Natural killer cell (primary cell): Measurements from ENCODE around the gene LARGE1. TPM values are rescaled to one million over a fixed set of nuclear protein-coding genes. Genes with fewer than 3 reads are reported as not detected.

ENCODE experiments used
- ATAC-seq, 3 donors: fragments of 150-1000 bp in 2 of 3; fragments of 200-7000 bp in 1 of 3; cut with Tn5 transposase; 1 replicate in 1 of 3; 2 replicates in 2 of 3; pipeline ENCODE4 v1.10.0; 2021; ENCODE audit warnings: mild to moderate bottlenecking in 2 of 3, moderate library complexity in 2 of 3
- DNase-seq, 2 donors: peaks; one replicate each; pipeline versions ENCODE4 v3.0.0 to v3.0.0-alpha.2; 2013 to 2021; ENCODE audit warnings: mixed read lengths in 1 of 2
- H3K27ac ChIP-seq: one replicate; pipeline ENCODE4 v1.5.1; 2013; ENCODE audit warnings: mild to moderate bottlenecking, low read length
- H3K27me3 ChIP-seq: one replicate; pipeline ENCODE4 v1.6.1; 2013; ENCODE audit warnings: low read length; ENCODE audit not compliant: control insufficient read depth, insufficient read depth
- H3K36me3 ChIP-seq: one replicate; pipeline ENCODE4 v1.6.1; 2013; ENCODE audit warnings: low read length; ENCODE audit not compliant: control insufficient read depth, insufficient read depth
- H3K4me1 ChIP-seq: one replicate; pipeline ENCODE4 v1.6.1; 2013; ENCODE audit warnings: low read length; ENCODE audit not compliant: control insufficient read depth, insufficient read depth
- H3K4me3 ChIP-seq: one replicate; pipeline ENCODE4 v1.5.1; 2013; ENCODE audit warnings: low read length
- H3K9me3 ChIP-seq: one replicate; pipeline ENCODE4 v1.6.1; 2013; ENCODE audit warnings: low read length; ENCODE audit not compliant: control insufficient read depth, insufficient read depth
- H3K27ac Mint-ChIP-seq, 2 donors: one replicate each; pipeline ENCODE4 v1.8.0; 2022; ENCODE audit warnings: mild to moderate bottlenecking in 2 of 2, mixed read lengths in 2 of 2, moderate library complexity in 1 of 2
- H3K27me3 Mint-ChIP-seq, 2 donors: one replicate each; pipeline ENCODE4 v1.8.0; 2022; ENCODE audit warnings: low read depth in 2 of 2, mixed read lengths in 2 of 2
- H3K36me3 Mint-ChIP-seq: one replicate; pipeline ENCODE4 v1.8.0; 2022; ENCODE audit warnings: mixed read lengths
- H3K4me1 Mint-ChIP-seq, 2 donors: one replicate each; pipeline ENCODE4 v1.8.0; 2022; ENCODE audit warnings: mixed read lengths in 2 of 2
- H3K4me3 Mint-ChIP-seq: one replicate; pipeline ENCODE4 v1.8.0; 2022; ENCODE audit warnings: mild to moderate bottlenecking, moderate library complexity, mixed read lengths
- H3K9me3 Mint-ChIP-seq, 2 donors: one replicate each; pipeline ENCODE4 v1.8.0; 2022; ENCODE audit warnings: mixed read lengths in 2 of 2
- WGBS: methylation state at CpG from one replicate; pipeline ENCODE4 v1.1.7; 2013; ENCODE audit warnings: missing lambda C conversion rate; ENCODE audit not compliant: insufficient coverage; 5-methylcytosine and 5-hydroxymethylcytosine counted together
- intact Hi-C: fragments of 100-400 bp; cut with micrococcal nuclease; formaldehyde crosslinking; loops from one replicate; pipeline ENCODE4 v1.14.2; 2022
- total RNA-seq, 4 donors: library from RNA; stranded (reverse); fragments of 120-200 nt in 1 of 4; gene quantifications; one replicate each; pipeline versions ENCODE4 v1.2.3 to v1.2.4, GENCODE V29; 2013 to 2022
- TF ChIP-seq, protein P1 (sequence below): fragments of 200-600 bp; IDR thresholded peaks from one replicate; pipeline ENCODE4 v1.8.0; 2022; ENCODE audit warnings: antibody characterized with exemption

The LARGE1 gene
- total RNA-seq, 3 donors from 2014 or later (not counting 1 experiment from before 2014, with no cell fraction given), result 2.6 to 11.6 (median 4.1) TPM

DNA sequence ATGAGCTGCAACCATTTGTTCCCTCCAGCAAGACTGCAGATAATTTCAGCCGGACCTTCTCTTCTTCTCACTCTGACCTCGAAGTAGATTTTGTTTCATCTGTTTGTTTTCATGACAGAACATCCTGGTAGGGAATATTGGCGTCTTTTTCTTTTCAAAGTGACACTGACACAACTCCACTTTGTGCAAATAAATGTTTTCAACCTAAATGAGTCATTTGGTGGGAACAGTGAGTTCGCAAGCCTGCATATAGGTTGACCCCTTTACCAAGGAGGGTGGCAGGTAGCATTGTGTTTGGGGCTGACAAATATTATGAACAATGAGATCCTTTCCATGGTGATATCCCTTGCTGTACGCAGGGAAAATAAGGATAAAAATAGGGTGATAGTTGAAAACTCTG lies 55.0 kb downstream of the LARGE1 start:
- Histone ChIP-seq H3K4me3 (no peak overlapping the region), H3K4me1 (no peaks in the 10 kb centered on the region), H3K27me3 (no peaks in the 10 kb centered on the region), H3K9me3 (no peaks in the 10 kb centered on the region), H3K36me3 (no peaks in the 10 kb centered on the region), H3K27ac (no peak overlapping the region)
- Mint-ChIP-seq H3K4me1 (no peaks in the 10 kb centered on the region), H3K27ac (no peak overlapping the region), H3K36me3 (no peaks in the 10 kb centered on the region), H3K9me3 (no peaks in the 10 kb centered on the region), H3K27me3 (peaks cover 0 to 8% of the 10 kb centered on the region in 2 donors), H3K4me3 (no peak overlapping the region)
- 81% methylated on average over 4 of the region's 5 CpGs for WGBS
- intact Hi-C loops, result no loop called here
- TF ChIP-seq, protein P1, sequence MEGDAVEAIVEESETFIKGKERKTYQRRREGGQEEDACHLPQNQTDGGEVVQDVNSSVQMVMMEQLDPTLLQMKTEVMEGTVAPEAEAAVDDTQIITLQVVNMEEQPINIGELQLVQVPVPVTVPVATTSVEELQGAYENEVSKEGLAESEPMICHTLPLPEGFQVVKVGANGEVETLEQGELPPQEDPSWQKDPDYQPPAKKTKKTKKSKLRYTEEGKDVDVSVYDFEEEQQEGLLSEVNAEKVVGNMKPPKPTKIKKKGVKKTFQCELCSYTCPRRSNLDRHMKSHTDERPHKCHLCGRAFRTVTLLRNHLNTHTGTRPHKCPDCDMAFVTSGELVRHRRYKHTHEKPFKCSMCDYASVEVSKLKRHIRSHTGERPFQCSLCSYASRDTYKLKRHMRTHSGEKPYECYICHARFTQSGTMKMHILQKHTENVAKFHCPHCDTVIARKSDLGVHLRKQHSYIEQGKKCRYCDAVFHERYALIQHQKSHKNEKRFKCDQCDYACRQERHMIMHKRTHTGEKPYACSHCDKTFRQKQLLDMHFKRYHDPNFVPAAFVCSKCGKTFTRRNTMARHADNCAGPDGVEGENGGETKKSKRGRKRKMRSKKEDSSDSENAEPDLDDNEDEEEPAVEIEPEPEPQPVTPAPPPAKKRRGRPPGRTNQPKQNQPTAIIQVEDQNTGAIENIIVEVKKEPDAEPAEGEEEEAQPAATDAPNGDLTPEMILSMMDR, result no peak
- DNase-seq, result no peak
- no peak for ATAC-seq

DNA sequence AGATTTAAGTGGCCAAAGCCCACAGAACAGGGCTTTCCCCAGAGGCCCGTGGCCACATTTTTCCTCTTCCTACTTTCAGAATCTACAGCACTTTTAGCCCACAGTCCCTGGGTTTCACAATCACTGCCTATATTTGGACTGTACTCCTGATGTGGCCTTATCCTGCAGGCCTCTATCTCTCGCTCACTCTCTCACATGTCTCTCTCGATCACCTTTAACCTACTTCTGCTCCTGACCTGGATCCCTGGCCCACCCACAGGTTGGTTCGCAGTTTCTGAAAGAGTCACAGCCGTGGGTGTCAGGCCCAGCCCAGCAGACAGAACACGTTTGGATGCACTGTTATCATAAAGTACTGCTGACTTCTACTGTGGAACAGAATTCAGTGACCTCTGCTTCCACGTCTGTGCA lies 55.5 kb downstream of the LARGE1 start:
- TF ChIP-seq, protein P1, result no peak
- Mint-ChIP-seq H3K27me3 (peaks cover 0 to 8% of the 10 kb centered on the region in 2 donors), H3K27ac (no peak overlapping the region), H3K4me1 (no peaks in the 10 kb centered on the region), H3K9me3 (no peaks in the 10 kb centered on the region), H3K4me3 (no peak overlapping the region), H3K36me3 (no peaks in the 10 kb centered on the region)
- Histone ChIP-seq H3K4me3 (no peak overlapping the region), H3K4me1 (no peaks in the 10 kb centered on the region), H3K9me3 (no peaks in the 10 kb centered on the region), H3K27me3 (no peaks in the 10 kb centered on the region), H3K36me3 (no peaks in the 10 kb centered on the region), H3K27ac (no peak overlapping the region)
- DNase-seq, result no peak
- intact Hi-C loops, result no loop called here
- 76% methylated on average over 7 of the region's 7 CpGs for WGBS
- ATAC-seq, result no peak

DNA sequence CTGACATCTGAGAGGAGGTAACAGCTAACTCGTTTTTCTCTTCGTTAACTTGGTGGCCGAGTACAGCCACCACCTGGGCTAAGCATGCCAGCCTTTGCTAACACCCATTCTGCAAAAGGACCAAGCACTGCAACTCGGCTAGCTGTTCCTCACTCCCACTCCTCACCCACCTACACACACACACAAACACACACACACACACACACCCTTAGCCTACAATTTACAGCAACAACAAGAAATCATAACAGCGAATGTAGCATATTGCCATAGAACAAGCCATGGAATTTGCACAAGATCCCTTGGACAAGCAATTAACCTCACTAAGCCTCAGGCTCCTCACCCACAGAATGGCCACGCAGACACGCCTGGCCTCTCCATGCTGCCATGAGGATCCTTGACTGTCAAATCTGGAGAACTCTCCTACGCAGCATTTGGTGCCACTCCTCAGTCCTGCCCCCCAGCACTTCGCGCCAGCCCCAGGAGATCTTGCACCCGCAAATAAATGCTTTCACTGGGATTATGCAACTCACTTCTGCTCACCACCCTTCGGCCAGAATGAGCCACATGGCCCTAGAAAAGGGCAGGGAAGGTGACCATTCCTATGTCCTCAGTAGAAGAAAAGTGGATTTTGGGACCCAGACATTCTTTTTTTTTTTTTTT lies 58.9 kb downstream of the LARGE1 start:
- Histone ChIP-seq H3K9me3 (no peaks in the 10 kb centered on the region), H3K36me3 (no peaks in the 10 kb centered on the region), H3K4me3 (no peak overlapping the region), H3K4me1 (no peaks in the 10 kb centered on the region), H3K27me3 (no peaks in the 10 kb centered on the region), H3K27ac (no peak overlapping the region)
- intact Hi-C loops, result no loop called here
- H3K27ac Mint-ChIP-seq, result no peak overlapping the region
- H3K36me3 Mint-ChIP-seq, result no peaks in the 10 kb centered on the region
- H3K4me1 Mint-ChIP-seq, result no peaks in the 10 kb centered on the region
- TF ChIP-seq, protein P1, result no peak
- no peak for ATAC-seq
- no peaks in the 10 kb centered on the region for H3K9me3 Mint-ChIP-seq
- 91% methylated on average over 12 of the region's 12 CpGs for WGBS
- H3K27me3 Mint-ChIP-seq, result peaks cover 0 to 3% of the 10 kb centered on the region in 2 donors
- no peak for DNase-seq
- no peak overlapping the region for H3K4me3 Mint-ChIP-seq

- Histone ChIP-seq H3K4me1 (no peaks in the 10 kb centered on the region), H3K36me3 (no peaks in the 10 kb centered on the region), H3K27ac (no peak overlapping the region), H3K4me3 (no peak overlapping the region), H3K27me3 (no peaks in the 10 kb centered on the region), H3K9me3 (no peaks in the 10 kb centered on the region)
- ATAC-seq (no peak), DNase-seq (no peak)
- intact Hi-C loops, result no loop called here
- Mint-ChIP-seq H3K36me3 (no peaks in the 10 kb centered on the region), H3K9me3 (no peaks in the 10 kb centered on the region), H3K4me1 (no peaks in the 10 kb centered on the region), H3K27ac (no peak overlapping the region), H3K4me3 (no peak overlapping the region), H3K27me3 (peaks cover 0 to 3% of the 10 kb centered on the region in 2 donors)
- TF ChIP-seq, protein P1, result no peak
- WGBS, result 92% methylated on average over 8 of the region's 8 CpGs
These were observed 59.9 kb downstream of the LARGE1 start for GRCh38 chr22:33860386-33860785.
